ENCODE data around the gene LARP1. TPM values are rescaled to one million over a fixed set of nuclear protein-coding genes. Genes with fewer than 3 reads are reported as not detected.

Gene LARP1
- total and polyA plus RNA-seq, 10 of the 15 experiments (the other 5 are each of a cell fraction or from before 2014, with no cell fraction given) = 22.6 to 227 (median 60.8) TPM

DNA sequence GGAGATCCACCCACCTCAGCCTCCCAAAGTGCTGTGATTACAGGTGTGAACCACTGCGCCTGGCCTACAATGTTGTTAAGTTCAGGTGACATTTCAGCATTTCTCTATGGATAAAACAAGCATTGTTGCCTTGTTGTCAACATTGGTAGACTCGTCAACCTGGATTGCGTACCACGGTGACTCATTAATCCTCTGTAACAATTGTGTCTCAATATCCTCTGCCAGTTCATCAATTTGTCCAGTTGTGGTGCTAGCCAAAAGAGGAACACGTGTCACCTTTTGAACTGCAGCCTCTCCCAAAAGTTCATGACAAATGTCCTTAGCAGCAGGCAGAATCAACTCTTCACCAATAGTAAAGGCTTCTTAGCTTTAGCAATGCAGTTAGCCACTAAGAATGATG lies 46.3 kb upstream of the LARP1 start:
- ChIA-PET RAD21 (ENCODE audit: unreplicated experiment) (interaction anchor here (0.7 kb wide), 1 partner anchor 642 kb away, joined by 3 read pairs; no protein-coding TSS in a partner anchor), SMC1A (ENCODE audit: uncharacterized antibody, unreplicated experiment) (no interaction called here), POLR2A (interaction anchor here (1.4 kb wide), 1 partner anchor 34 kb away, joined by 3 read pairs; no protein-coding TSS in a partner anchor), CTCF (no interaction called here)
- intact Hi-C loops (cut with micrococcal nuclease; ENCODE audit: unreplicated experiment) = no loop called here
- 71% methylated on average over 5 of the region's 5 CpGs for WGBS (ENCODE audit: insufficient coverage, insufficient replicate concordance, low lambda C conversion rate, missing lambda C conversion rate)
- H4K20me1 ChIP-seq (ENCODE audit: control insufficient read depth, insufficient read depth) = no peaks in the 10 kb centered on the region
- no peak overlapping the region for H2AFZ ChIP-seq (ENCODE audit: control insufficient read depth, low read depth, low read length)
- no peaks in the 10 kb centered on the region for H3K4me1 ChIP-seq (ENCODE audit: control insufficient read depth, insufficient read depth, low read length)
- no TSS peak for BruUV-seq (replicated peaks)
- no peaks in the 10 kb centered on the region for H3K79me2 ChIP-seq (ENCODE audit: control insufficient read depth, insufficient read depth, low read length)
- in situ Hi-C loops (cut with MboI) = no loop called here
- H3K27me3 ChIP-seq (replicated peaks in 1 of 2; ENCODE audit: control insufficient read depth in 2 of 2, insufficient read depth in 2 of 2, low read length in 1 of 2) = no peaks in the 10 kb centered on the region
- ATAC-seq (no peak), FAIRE-seq (no peak), DNase-seq (ENCODE audit: low read depth, low spot score) (no peak)
- H3K9ac ChIP-seq (ENCODE audit: control insufficient read depth, insufficient read depth, low read length) = no peak overlapping the region
- H3K36me3 ChIP-seq (ENCODE audit: control insufficient read depth in 2 of 2, insufficient read depth in 2 of 2, low read length in 1 of 2) = no peaks in the 10 kb centered on the region
- H3K4me3 ChIP-seq = no peak overlapping the region
- no peak overlapping the region for H3K27ac ChIP-seq (ENCODE audit: control insufficient read depth, insufficient read depth)
- TF ChIP-seq IRF4 (IDR thresholded peaks at IDR 0.05; ENCODE audit: low read depth, low read length) = no peak
- TF ChIP-seq RAD51 (IDR thresholded peaks at IDR 0.05) = no peak
- TF ChIP-seq, protein P1, sequence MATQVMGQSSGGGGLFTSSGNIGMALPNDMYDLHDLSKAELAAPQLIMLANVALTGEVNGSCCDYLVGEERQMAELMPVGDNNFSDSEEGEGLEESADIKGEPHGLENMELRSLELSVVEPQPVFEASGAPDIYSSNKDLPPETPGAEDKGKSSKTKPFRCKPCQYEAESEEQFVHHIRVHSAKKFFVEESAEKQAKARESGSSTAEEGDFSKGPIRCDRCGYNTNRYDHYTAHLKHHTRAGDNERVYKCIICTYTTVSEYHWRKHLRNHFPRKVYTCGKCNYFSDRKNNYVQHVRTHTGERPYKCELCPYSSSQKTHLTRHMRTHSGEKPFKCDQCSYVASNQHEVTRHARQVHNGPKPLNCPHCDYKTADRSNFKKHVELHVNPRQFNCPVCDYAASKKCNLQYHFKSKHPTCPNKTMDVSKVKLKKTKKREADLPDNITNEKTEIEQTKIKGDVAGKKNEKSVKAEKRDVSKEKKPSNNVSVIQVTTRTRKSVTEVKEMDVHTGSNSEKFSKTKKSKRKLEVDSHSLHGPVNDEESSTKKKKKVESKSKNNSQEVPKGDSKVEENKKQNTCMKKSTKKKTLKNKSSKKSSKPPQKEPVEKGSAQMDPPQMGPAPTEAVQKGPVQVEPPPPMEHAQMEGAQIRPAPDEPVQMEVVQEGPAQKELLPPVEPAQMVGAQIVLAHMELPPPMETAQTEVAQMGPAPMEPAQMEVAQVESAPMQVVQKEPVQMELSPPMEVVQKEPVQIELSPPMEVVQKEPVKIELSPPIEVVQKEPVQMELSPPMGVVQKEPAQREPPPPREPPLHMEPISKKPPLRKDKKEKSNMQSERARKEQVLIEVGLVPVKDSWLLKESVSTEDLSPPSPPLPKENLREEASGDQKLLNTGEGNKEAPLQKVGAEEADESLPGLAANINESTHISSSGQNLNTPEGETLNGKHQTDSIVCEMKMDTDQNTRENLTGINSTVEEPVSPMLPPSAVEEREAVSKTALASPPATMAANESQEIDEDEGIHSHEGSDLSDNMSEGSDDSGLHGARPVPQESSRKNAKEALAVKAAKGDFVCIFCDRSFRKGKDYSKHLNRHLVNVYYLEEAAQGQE (IDR thresholded peaks at IDR 0.05; ENCODE audit: low read depth, low read length) = no peak
- no peak for TF ChIP-seq RAD21 (IDR thresholded peaks at IDR 0.05; ENCODE audit: insufficient read depth, low read depth, low read length)
- TF ChIP-seq NFIC (IDR thresholded peaks at IDR 0.05; ENCODE audit: low read depth, low read length) = no peak
- TF ChIP-seq, protein P2, sequence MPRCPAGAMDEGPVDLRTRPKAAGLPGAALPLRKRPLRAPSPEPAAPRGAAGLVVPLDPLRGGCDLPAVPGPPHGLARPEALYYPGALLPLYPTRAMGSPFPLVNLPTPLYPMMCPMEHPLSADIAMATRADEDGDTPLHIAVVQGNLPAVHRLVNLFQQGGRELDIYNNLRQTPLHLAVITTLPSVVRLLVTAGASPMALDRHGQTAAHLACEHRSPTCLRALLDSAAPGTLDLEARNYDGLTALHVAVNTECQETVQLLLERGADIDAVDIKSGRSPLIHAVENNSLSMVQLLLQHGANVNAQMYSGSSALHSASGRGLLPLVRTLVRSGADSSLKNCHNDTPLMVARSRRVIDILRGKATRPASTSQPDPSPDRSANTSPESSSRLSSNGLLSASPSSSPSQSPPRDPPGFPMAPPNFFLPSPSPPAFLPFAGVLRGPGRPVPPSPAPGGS (IDR thresholded peaks at IDR 0.05; ENCODE audit: borderline replicate concordance, insufficient read depth, low read depth, low read length, poor library complexity, severe bottlenecking) = no peak
- TF ChIP-seq CEBPB (IDR thresholded peaks at IDR 0.05; ENCODE audit: borderline replicate concordance in 1 of 2, low read depth in 2 of 2, low read length in 2 of 2) = no peak
- TF ChIP-seq RB1 (IDR thresholded peaks at IDR 0.05; ENCODE audit: borderline replicate concordance) = no peak
- no peak overlapping the region for H3K4me2 ChIP-seq (ENCODE audit: control insufficient read depth, insufficient read depth)
- H3K9me3 ChIP-seq (replicated peaks; ENCODE audit: control insufficient read depth, insufficient read depth, low read length) = no peaks in the 10 kb centered on the region

Data from GM12878 (cell line).